Measurements from ENCODE around the gene SERPINA12.

SERPINA12 gene

DNA sequence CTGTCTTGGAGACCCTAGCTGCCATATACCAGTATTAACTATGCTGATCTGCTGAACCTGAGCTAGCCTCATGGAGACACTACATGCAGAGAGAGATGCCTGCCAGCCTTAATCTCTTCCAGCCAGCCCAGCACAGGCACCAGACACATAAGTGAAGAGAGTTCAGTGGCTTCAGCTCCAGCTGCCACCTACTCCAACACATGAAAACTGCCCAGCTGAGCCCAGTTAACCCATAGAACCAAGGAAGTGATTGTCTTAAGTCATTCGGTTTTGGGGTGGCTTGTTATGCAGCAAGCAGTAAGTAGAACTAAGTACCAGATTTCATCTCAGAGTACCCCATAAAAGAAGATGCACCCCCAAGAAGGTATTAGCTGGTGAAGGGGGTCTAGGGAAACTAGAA, 64.3 kb downstream of the SERPINA12 start:
- TF ChIP-seq REST (IDR thresholded peaks at IDR 0.05; ENCODE audit: insufficient read depth in 1 of 2, low read depth in 2 of 2, low read length in 2 of 2) (no peak), SIN3A (IDR thresholded peaks at IDR 0.05; ENCODE audit: borderline replicate concordance, insufficient read depth, low read length) (no peak), POLR2AphosphoS5 (IDR thresholded peaks at IDR 0.05; ENCODE audit: low read depth, low read length) (no peak), TAF1 (IDR thresholded peaks at IDR 0.05; ENCODE audit: borderline replicate concordance, insufficient read depth, low read length) (no peak), FOXP2 (optimal IDR thresholded peaks at IDR 0.05; ENCODE audit: borderline replicate concordance, extremely low read depth, extremely low read length, insufficient read depth) (no peak)

DNA sequence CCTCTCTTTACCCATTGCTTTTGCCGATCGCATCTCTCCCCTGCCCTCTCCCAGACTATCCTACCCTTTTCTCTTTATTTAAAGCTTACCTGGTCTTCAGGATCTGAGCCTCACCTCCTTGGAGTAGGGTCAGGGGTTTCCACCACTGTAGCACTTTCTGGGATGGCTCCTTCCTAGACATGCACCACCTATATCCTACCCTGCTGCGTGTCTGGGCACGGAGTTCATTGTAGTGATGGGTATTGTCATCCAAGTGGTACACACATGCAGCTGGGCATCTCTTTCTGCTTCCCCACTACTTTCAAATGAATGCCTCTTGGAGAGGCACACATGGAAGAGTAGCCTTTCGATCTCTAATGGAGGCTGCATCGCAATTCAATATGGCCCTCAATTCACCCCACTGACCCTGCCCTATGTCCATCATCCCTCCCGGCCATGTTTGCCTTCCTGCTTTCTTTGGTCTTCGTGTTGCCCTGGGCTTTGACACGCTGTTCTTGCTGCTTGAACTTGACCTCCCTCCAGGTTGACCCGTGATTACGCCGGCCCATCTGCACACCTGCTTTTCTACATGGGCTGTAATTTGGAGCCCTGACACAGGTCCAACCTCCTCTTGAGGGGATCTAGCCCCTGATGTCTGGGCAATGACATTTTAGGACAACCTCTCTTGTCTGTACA, 67.6 kb downstream of the SERPINA12 start:
- no peak for TF ChIP-seq TAF1 (IDR thresholded peaks at IDR 0.05; ENCODE audit: borderline replicate concordance, insufficient read depth, low read length)
- TF ChIP-seq SIN3A (IDR thresholded peaks at IDR 0.05; ENCODE audit: borderline replicate concordance, insufficient read depth, low read length) = no peak
- no peak for TF ChIP-seq FOXP2 (optimal IDR thresholded peaks at IDR 0.05; ENCODE audit: borderline replicate concordance, extremely low read depth, extremely low read length, insufficient read depth)
- TF ChIP-seq POLR2AphosphoS5 (IDR thresholded peaks at IDR 0.05; ENCODE audit: low read depth, low read length) = no peak
- TF ChIP-seq REST (IDR thresholded peaks at IDR 0.05; ENCODE audit: insufficient read depth in 1 of 2, low read depth in 2 of 2, low read length in 2 of 2) = no peak

DNA sequence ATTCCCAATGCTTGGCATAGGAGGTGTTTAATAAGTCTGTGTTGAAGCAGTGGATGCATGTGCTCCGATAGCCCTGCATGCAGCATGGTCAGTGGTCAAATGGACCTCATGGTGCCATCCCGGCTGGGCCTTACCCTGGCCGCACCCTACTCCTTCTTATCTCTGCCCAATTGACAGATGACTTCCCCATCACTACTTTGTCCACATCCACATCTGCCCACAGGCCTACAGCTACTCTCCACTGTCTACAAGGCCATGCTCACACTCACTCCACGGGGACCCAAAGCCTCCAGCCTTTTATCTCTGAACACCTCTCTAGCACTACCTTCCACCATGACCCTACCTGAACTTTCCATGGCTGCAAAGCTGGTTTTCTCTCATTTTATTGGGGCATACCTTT, 68.1 kb downstream of the SERPINA12 start:
- TF ChIP-seq TAF1 (IDR thresholded peaks at IDR 0.05; ENCODE audit: borderline replicate concordance, insufficient read depth, low read length) (no peak), REST (IDR thresholded peaks at IDR 0.05; ENCODE audit: insufficient read depth in 1 of 2, low read depth in 2 of 2, low read length in 2 of 2) (no peak), POLR2AphosphoS5 (IDR thresholded peaks at IDR 0.05; ENCODE audit: low read depth, low read length) (no peak), FOXP2 (optimal IDR thresholded peaks at IDR 0.05; ENCODE audit: borderline replicate concordance, extremely low read depth, extremely low read length, insufficient read depth) (no peak), SIN3A (IDR thresholded peaks at IDR 0.05; ENCODE audit: borderline replicate concordance, insufficient read depth, low read length) (no peak)

- no peak for TF ChIP-seq POLR2AphosphoS5 (IDR thresholded peaks at IDR 0.05; ENCODE audit: low read depth, low read length)
- no peak for TF ChIP-seq FOXP2 (optimal IDR thresholded peaks at IDR 0.05; ENCODE audit: borderline replicate concordance, extremely low read depth, extremely low read length, insufficient read depth)
- no peak for TF ChIP-seq TAF1 (IDR thresholded peaks at IDR 0.05; ENCODE audit: borderline replicate concordance, insufficient read depth, low read length)
- no peak for TF ChIP-seq SIN3A (IDR thresholded peaks at IDR 0.05; ENCODE audit: borderline replicate concordance, insufficient read depth, low read length)
- TF ChIP-seq REST (IDR thresholded peaks at IDR 0.05; ENCODE audit: insufficient read depth in 1 of 2, low read depth in 2 of 2, low read length in 2 of 2) = no peak
Measured at GRCh38 chr14:94439453-94440057, 69.7 kb downstream of the SERPINA12 start.
